ENCODE data around the gene FAM120A. TPM values are rescaled to one million over a fixed set of nuclear protein-coding genes. Genes with fewer than 3 reads are reported as not detected.
A peak's percentile ranks its signal among the peaks of the same experiment; 100 is the strongest.

FAM120A gene
- total and polyA plus RNA-seq, 7 donors = 37.9 to 126 (median 70.1) TPM

DNA sequence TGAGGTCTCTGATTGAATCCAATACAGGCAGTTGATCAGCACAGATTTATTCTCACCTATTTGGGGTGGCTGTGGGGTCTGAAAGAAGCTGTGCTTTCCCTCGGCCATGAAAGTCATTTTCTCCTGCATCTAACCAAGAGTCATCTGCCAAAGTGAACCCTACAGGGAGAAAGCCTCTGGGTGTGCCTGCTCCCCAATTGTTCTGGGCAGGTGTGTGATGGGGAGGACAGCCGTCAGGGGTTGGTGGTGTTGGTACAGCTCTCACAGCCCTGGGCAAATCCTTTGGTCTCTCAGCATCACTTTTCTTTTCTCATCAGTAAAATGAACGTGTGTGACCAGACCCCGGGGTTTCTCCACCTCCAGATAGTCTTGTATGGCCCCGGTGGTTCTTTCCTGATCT, 127.4 kb downstream of the FAM120A start:
- Histone ChIP-seq H3K9me3 (no peaks in the 10 kb centered on the region), H3K36me3 (ENCODE audit: insufficient read depth in 1 of 2, low read depth in 1 of 2) (no peaks in the 10 kb centered on the region), H3K27ac (peak overlapping the region; percentile 82), H3K4me3 (no peak overlapping the region), H3K27me3 (ENCODE audit: insufficient read depth in 3 of 3, low read length in 2 of 3) (no peaks in the 10 kb centered on the region), H3K4me1 (peaks cover 57% of the 10 kb centered on the region)
- ATAC-seq (no peak), DNase-seq (no peak)
- WGBS, 3 donors = 70 to 75% (median 70%) methylated on average over 5 of the region's 5 CpGs
- TF ChIP-seq, protein P1, sequence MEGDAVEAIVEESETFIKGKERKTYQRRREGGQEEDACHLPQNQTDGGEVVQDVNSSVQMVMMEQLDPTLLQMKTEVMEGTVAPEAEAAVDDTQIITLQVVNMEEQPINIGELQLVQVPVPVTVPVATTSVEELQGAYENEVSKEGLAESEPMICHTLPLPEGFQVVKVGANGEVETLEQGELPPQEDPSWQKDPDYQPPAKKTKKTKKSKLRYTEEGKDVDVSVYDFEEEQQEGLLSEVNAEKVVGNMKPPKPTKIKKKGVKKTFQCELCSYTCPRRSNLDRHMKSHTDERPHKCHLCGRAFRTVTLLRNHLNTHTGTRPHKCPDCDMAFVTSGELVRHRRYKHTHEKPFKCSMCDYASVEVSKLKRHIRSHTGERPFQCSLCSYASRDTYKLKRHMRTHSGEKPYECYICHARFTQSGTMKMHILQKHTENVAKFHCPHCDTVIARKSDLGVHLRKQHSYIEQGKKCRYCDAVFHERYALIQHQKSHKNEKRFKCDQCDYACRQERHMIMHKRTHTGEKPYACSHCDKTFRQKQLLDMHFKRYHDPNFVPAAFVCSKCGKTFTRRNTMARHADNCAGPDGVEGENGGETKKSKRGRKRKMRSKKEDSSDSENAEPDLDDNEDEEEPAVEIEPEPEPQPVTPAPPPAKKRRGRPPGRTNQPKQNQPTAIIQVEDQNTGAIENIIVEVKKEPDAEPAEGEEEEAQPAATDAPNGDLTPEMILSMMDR (IDR thresholded peaks at IDR 0.05) = no peak
- intact Hi-C loops (cut with DNase I) = no loop called here

DNA sequence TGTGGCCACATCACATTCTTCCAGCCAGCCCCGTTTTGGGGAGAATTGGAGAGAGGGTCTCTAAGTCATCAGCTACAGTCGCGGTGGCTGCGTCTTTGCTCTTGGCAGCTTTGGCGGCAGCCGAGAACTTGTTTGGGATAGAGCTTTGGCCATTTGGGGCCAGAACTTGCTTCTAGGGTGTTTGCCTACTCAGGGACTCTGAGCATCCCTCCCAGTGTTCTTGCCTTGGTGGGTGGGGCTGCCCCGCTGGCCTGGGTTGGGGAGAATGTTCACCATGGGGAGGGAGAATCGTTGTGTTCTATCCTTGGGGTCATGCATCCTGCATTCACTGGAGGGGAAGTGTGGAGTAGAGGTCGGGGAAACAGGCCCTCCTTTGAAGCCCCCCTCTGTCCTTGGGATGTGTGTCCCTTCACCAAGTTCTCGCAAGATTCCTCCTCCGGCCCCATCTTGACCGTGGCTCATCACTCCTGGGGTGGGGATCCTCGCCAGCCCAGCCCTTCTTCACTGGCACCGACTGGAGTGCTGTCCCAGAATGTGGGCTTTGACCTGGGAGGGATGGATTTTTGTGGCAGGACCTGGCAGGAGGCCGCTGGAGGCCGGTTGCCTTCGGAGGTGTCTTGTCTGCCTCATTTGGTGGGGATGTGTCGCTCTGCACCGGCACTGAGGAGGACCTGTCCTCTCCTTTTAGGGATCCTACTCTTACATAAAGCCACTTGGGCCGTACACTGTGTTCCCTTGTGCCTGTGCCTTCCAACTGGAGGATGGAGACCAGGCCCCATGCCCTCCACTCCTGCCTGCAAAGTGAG, 128.4 kb downstream of the FAM120A start:
- ATAC-seq (peak in 2 of 4 donors; percentile 42 to 49), DNase-seq (no peak)
- WGBS, 3 donors = 64 to 73% (median 69%) methylated on average over 20 of the region's 20 CpGs
- TF ChIP-seq, protein P1 (IDR thresholded peaks at IDR 0.05) = no peak
- H3K27ac ChIP-seq = peak overlapping the region; percentile 6
- H3K9me3 ChIP-seq = no peaks in the 10 kb centered on the region
- intact Hi-C loops (cut with DNase I) = no loop called here
- peaks cover 54% of the 10 kb centered on the region for H3K4me1 ChIP-seq
- no peaks in the 10 kb centered on the region for H3K27me3 ChIP-seq (ENCODE audit: insufficient read depth in 3 of 3, low read length in 2 of 3)
- no peaks in the 10 kb centered on the region for H3K36me3 ChIP-seq (ENCODE audit: insufficient read depth in 1 of 2, low read depth in 1 of 2)
- H3K4me3 ChIP-seq = no peak overlapping the region

DNA sequence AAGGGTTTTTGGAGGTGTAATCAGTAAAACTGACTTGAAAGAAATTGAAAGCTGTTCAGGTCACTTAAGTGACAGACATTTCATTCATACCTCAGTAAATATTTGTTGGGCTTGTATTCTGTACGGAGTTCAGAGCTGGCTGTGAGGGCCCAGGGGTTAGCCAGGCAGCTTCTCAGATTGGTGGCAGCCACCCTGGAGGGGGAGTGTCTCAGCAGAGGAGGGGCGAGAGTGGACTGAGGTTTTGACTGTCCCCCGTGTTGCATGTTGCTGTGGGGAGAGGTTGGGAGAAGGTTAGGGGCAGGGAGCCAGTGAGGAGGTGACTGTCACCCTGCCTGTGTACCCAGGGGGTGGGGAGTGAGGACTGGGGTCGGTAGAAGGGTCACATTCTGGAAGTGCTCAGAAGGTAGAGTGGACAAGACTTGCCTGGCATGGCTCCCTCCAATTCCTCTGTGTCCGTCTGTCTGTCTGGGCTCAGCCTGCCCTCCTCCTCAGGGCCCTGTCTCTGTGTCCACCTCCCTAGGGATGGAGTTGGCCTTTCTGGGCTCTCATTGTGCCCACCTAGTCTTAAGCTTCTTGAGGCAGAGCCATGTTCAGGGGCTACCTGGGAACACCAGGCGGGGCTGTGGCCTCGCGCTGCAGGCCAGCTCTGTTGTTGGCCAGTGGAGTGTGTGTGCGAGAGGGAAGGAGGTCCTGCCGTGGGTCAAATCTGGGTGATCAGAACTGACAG, 129.3 kb downstream of the FAM120A start:
- no peak for DNase-seq
- no peak overlapping the region for H3K4me3 ChIP-seq
- no peaks in the 10 kb centered on the region for H3K9me3 ChIP-seq
- 31 to 51% (median 33%) methylated on average over 9 to 10 of the region's 10 CpGs for WGBS, 3 donors
- H3K4me1 ChIP-seq = peaks cover 52% of the 10 kb centered on the region
- no peaks in the 10 kb centered on the region for H3K27me3 ChIP-seq (ENCODE audit: insufficient read depth in 3 of 3, low read length in 2 of 3)
- intact Hi-C loops (cut with DNase I) = no loop called here
- H3K27ac ChIP-seq = peak overlapping the region; percentile 16
- H3K36me3 ChIP-seq (ENCODE audit: insufficient read depth in 1 of 2, low read depth in 1 of 2) = no peaks in the 10 kb centered on the region
- ATAC-seq = peak in 1 of 4 donors; percentile 22
- TF ChIP-seq, protein P1 (IDR thresholded peaks at IDR 0.05) = no peak

DNA sequence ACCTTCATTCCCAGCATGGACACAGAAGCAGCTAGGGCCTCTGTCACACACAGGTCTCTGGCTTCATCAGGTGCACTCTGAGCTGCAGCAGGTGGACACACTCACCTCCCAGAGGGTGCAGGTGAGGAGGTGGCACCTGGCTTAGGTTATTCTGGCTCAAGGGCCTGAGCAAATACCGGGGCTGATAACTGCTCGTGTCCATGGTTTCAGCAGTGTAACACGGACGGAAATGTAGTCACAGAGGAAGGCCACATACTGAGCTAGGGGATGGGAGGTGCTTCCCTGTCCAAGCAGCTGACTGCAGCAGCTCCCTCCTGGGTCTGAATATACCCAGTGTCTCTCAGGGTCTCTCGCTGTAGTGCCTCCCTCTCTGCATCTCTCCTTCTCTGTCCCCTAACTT, 130.6 kb downstream of the FAM120A start:
- H3K36me3 ChIP-seq (ENCODE audit: insufficient read depth in 1 of 2, low read depth in 1 of 2) = no peaks in the 10 kb centered on the region
- TF ChIP-seq, protein P1 (IDR thresholded peaks at IDR 0.05) = no peak
- H3K4me3 ChIP-seq = no peak overlapping the region
- no peaks in the 10 kb centered on the region for H3K27me3 ChIP-seq (ENCODE audit: insufficient read depth in 3 of 3, low read length in 2 of 3)
- 40 to 47% (median 41%) methylated on average over 5 of the region's 5 CpGs for WGBS, 3 donors
- H3K9me3 ChIP-seq = no peaks in the 10 kb centered on the region
- no peak for DNase-seq
- H3K4me1 ChIP-seq = peaks cover 64% of the 10 kb centered on the region
- no peak overlapping the region for H3K27ac ChIP-seq
- no peak for ATAC-seq
- intact Hi-C loops (cut with DNase I) = no loop called here

Data from psoas muscle (tissue), 8 donors.